NCI-H345 (cell line): ENCODE results near the gene CIROP.

Experiments
- DNase-seq: peaks from one replicate; lab custom pipeline; 2025; lab: John Stamatoyannopoulos, UW

Gene CIROP

GRCh38 chr14:23093104-23093503 lies 11.7 kb downstream of the CIROP start:
- no peak for DNase-seq

- DNase-seq, result no peak
These were observed 13.2 kb downstream of the CIROP start for GRCh38 chr14:23091294-23092225.

- no peak for DNase-seq
These were observed 14.5 kb downstream of the CIROP start for GRCh38 chr14:23090254-23090636.

- no peak for DNase-seq
These were observed 15.1 kb downstream of the CIROP start for GRCh38 chr14:23089498-23090253.

- DNase-seq, result no peak
These were observed 18.2 kb downstream of the CIROP start for GRCh38 chr14:23086565-23086964.

- no peak for DNase-seq
These were observed 19.3 kb downstream of the CIROP start for GRCh38 chr14:23085458-23085857.

GRCh38 chr14:23080474-23080873 lies 24.3 kb downstream of the CIROP start:
- no peak for DNase-seq

- DNase-seq, result no peak
These were observed 25.1 kb downstream of the CIROP start for GRCh38 chr14:23079716-23080115.

GRCh38 chr14:23078692-23079116 lies 26.1 kb downstream of the CIROP start:
- no peak for DNase-seq

- no peak for DNase-seq
These were observed 26.8 kb downstream of the CIROP start for GRCh38 chr14:23077962-23078361.

- no peak for DNase-seq
These were observed 27.9 kb downstream of the CIROP start for GRCh38 chr14:23076785-23077408.

GRCh38 chr14:23074906-23075305 lies 29.9 kb downstream of the CIROP start:
- DNase-seq, result no peak

- no peak for DNase-seq
These were observed 32.8 kb downstream of the CIROP start for GRCh38 chr14:23071921-23072539.

GRCh38 chr14:23071244-23071920 lies 33.4 kb downstream of the CIROP start:
- DNase-seq, result no peak

- no peak for DNase-seq
These were observed 34.3 kb downstream of the CIROP start for GRCh38 chr14:23070262-23071129.

GRCh38 chr14:23069413-23069806 lies 35.4 kb downstream of the CIROP start:
- DNase-seq, result no peak

- DNase-seq, result no peak
These were observed 35.9 kb downstream of the CIROP start for GRCh38 chr14:23068789-23069412.

GRCh38 chr14:23067847-23068788 lies 36.7 kb downstream of the CIROP start:
- no peak for DNase-seq
